Measurements from ENCODE around the gene NRM.

Gene NRM

DNA sequence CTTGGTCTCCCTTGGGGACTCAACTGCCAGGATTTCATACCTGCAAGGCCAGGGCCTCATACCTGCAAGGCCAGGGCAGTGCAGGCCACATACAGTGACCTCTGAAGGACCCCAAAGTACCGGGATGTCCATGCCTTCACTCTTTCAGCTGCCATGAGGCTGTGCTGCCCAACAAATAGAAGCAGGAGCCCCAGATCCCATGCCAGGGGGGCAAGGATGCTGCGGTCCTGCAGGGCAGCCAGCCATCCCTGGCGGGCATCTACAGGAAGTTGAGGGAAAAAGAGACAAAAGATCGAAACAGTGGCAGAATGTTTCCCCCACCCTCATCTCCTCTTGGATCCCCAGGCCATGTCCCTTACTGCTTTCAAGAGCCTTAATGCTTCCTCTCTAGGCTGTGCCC is 799 bp downstream of the NRM start:
- DNase-seq: no peak

DNA sequence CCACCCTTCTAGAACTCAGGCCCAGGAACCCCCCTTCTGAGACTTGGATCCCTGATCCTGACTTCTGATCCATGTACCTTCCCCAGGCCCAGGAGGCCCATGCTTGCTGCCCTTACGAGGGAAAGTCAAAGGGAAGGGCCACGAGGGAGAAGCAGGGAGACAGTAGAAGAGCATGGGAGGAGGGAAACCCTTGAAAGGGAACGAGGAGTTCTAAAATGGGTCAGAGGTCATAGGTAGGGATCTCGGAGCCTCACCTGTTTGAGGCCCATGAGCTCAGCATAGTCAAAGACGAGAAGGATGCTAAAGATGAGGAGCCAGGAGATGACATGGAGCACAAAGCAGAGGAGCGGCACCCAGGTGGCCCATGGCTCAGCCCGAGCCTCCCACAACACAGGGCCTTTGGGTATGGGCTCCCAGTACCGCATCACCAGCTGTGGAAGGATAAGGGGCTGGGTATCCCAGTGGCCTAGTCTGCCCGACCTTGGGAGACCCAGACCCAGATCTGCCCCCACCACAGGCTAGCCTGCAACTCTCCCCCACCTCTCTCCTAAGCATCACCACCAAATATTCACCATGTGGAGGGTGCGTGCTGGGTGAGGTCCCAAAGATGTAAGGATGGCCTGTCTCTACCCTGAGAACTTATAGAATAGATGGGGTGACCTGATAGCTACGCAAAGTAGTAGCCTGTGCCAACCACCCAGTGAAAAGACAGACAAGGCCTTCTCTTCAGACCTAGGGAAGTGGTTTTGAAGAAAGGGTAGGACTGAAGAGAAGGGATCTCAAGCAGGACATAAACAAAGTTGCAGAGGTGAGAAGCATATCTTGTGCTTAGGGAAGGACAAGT is 1.5 kb downstream of the NRM start:
- no peak for DNase-seq

DNA sequence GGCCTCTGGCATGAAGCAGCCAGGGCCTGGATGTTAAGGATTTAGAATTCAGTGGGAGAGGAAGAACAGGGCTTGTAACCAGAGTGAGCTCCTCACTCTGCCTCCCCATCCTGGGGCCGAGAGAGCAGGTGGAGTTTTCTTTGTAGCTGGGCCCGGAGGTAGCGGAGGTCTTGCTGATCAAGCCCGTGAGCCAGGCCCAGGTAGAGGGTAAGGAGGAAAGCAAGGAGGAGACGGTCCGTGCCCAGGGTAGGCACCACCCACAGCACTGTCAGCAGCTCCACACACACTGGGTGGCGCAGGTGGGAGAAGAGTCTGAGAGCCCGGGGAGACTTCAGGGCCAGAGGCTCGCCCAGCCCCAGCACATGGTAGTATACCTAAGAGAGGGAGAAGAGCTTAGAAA is 2.2 kb downstream of the NRM start:
- no peak for DNase-seq

DNA sequence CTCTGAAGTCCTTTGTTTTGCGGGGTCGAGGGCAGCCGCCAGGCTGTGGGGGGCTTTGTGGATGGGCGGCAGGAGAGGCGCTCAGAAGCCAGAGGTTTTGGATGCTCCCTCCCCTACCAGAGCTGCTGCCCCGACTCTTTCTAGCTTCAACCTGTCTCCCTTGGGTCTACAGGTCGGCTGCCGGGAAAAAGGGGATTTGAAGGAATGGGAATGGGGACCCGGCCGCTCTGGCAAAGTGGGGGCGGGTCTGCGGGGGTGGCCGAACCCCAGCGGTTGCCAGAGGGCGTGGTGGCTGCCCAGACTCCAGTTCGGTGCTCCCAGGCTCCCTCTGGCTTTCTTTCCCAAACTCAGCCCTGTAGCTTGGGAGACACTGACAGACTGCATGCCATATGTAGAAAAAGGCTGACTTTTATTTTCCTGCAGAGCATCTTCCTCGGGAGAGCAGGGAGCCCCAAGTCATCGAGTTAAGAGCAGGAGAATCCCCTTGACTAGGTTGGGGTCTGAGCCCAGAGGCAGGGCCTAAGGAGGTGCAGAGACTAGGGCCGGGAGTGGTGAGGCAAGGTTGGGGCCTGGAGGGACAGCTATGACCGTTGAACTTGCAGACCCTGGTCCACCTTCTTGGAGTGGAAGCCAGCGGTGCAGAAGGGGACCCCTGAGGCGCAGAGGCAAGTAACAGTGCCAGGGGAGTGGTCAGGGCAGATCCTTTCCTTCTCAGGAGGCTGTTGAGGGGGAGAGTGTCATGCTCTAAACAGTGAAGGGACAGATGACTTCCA is 2.9 kb downstream of the NRM start:
- DNase-seq: peak in 9 of 56 donors; percentile 9 to 59 (median 26)

DNA sequence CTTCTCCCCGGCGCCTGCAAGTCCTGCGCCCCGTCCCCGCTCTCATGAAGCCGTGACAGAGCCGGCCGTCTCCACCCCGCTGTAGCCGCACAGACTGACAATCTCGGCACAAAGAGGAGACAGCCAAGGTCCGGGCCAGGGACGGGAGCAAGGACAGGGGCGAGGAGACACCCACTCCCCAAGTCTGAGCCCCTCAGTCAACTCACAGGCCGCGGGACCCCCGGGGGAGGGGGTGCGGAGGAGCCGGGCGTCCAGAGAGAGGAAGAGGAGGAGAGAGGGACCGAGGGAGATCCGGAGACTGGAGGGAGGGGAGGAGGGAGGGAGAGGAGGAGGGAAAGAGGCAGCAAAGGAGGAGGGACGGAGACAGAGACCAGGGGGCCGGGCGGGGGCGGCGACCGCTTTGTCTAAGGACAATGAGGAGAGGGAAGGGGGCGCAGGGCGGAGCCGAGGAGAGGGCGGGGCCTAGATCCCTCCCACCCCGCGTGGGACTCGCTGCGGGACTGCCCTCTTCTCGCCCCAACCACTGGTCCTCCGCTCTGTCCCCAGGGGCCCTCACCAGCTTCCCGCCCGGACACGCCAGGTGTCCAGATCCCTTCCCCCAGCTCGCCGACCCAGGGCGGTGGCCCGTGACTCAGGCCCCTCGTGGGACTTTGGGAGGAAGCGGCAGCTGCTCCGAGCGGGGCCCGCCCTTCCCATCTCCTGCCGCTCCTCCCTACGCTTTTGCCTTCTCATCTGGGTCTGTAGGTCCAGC is 3.7 kb downstream of the NRM start:
- DNase-seq: peak in 48 of 56 donors; percentile 17 to 83 (median 56)

DNA sequence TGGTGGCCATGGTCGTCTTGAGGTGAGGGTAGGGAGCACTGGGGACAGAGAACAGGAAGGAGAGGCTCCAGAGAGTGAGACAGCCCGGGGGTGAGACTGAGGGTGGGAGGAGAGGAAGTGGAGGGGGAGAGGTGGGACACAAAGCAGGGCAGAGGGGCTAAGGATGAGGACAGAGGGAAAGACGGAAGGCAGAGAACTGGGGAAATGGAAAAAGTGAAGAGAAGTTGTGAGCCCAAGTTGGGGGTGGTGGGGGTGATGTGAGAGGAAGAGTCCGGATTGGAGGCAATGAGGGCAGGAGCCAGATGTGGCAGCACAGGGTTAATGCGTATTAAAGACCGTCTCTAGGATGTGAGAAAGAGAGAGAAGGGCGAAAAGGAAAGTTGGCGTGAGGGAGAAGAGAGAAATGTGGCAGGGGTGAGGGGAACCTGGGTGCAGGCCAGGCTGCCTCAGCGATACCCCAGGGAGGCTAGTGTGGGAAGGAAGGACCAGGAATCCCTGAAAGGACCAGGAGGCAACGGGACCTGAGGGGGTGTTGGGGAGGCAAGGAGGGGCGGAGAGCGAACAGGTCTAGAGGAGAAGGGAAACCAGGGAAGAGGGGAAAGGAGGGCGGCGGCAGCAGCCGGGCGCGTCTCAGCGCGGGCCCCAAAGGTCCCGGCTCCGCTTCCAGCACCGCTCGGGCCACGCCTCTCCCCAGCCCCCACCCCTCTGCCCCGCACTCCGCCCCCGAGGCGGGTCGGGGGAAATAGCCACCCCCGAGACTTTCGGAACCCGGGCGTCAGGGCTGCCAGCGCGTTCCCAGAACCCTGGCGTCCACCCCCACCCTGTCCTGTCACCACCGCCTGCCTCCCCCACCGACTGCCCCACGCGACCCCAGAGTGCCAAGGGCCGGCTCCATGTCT is 4.5 kb downstream of the NRM start, which contains the start of gene PPP1R18:
Gene PPP1R18 (minus strand): TSS at position 637 of the 899 bp plus-strand sequence. CDS start 627 bp downstream, at position 10.
- DNase-seq: peak in 37 of 56 donors; percentile 13 to 68 (median 41)

DNA sequence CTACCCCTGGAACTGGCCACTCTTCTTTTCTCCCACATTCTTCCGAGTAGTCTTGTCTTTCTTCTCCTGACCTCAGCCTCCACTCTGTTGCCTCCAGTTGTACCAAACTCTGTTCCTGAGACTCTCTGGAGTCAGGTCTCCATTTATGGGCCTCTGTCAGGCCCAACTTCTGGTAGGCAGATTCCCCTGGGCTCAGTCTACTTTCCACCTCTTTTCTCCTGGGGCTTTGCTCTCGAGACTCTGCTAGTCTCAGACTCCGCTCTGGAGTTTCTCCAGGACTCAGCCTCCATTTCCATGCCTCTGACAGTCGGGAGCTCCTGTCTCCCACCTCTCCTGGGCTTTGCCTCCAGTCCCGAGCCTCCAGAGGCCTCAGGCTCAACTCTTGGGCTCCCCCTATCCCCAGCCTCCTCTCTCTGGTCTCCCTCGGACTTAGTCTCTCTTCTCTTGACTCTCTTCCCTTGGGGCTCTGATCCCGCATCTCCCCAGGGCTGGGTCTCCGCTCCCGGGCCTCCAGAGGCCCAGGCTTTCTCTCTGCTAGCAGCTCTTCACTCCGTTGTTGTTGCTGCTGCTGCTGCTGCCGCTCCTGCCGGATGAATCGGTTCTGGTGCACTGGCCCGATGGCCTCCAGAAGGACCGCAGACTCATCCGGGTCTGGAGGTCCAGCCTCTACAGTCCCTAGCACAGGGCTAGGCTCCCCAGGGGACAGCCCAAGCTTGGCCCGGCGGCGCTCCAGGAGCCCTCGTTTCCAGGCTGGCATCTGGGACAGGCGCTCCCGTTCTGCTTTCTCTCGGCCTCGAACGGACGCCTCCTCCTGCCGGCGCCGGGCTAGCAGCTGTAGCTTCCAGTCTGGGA is 5.4 kb downstream of the NRM start:
- no peak for DNase-seq

DNA sequence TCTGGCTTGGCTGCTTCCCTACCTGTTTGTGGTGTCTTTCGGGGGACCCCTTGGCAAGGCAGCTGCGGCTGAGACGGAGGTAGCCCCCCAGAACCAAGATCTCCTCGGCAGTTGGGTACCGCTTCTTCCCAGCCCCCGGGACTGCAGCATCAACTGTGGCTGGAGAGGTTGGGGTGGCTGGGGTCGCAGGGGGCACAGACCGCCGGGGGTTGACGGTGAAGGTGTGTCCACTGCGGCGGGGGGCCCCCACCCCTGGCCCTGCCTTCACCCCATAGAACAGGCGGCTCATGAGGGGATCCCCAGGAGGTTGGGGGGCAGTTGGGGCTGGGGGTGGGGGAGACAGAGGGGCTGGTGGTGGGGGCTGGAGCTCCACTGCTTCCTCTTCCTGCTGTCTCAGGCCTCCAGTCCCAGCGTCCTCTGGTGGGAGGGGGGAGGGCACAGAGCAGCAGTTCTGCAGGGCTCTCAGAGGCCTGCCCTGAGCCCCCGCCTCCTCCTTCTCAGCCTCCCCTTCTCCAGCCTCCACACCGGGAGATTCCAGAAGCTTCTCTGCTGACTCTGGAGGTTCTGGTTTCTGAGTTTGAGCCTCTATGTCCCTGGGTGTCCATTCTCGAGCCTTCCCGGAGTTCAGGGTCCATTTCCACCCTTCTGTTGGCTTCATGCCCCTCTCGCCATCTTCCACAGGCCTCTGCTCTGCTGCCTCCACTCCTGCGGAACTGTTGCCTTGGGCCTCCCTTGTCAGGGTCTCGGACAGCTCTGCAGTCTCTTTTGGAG is 6.2 kb downstream of the NRM start:
- peak in 20 of 56 donors; percentile 1 to 38 (median 14) for DNase-seq

DNA sequence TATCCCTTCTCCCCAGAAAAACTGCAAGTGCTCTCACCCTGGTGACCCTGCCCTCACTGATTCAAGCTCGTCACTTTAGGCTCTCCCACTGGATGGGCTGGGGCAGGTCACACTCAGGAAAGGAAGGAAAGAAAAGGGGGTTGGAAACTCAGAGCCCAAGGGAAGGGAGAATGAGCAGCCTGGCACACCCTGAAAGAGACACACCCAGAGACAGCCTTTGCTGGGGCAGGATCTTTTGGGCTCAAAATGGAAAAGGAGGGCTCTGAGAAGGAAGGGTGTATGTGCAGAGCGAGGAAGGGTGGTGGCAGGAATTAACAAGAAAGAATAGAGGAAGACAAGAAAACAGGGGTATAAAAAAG is 6.8 kb downstream of the NRM start:
- DNase-seq: no peak

DNA sequence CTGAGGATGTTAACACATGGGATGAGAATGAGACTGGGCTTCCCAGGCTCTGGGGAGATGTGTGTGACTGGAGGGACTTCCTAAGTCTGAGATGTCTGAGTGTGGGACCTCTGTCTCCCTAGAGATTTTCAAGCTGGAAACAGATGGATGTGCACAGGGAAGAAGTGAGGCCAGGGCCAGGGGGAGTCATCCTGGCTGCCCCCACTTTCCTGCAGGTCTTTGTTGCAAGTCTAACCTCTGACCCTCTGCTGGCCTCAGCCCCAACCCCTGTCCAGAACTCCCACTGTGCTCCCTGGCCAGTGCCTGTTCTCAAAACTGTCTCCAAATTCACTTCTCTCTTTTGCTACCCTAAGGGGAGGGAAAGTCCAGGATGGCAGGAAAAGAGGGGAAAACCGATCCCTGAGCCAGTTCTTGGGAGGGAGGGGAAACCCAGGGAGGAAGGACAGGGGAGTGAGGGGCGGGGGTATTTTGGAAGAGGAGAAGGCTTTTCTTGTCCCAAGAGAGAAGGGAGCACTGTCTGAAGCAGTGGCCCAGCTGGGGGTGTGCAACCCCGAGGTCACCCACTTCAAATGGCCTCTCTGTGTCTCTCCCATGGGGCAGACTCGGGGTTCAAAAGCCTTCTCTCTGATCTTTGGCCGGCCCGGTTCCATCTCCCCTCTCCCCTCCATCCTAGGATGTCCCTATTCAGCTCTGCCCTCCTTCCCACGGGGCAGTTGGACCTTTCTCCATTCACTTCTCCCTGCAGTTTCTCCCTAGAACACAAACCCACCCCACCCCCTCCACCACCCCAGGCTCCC is 7.4 kb downstream of the NRM start:
- DNase-seq: peak in 5 of 56 donors; percentile 8 to 27 (median 13)

DNA sequence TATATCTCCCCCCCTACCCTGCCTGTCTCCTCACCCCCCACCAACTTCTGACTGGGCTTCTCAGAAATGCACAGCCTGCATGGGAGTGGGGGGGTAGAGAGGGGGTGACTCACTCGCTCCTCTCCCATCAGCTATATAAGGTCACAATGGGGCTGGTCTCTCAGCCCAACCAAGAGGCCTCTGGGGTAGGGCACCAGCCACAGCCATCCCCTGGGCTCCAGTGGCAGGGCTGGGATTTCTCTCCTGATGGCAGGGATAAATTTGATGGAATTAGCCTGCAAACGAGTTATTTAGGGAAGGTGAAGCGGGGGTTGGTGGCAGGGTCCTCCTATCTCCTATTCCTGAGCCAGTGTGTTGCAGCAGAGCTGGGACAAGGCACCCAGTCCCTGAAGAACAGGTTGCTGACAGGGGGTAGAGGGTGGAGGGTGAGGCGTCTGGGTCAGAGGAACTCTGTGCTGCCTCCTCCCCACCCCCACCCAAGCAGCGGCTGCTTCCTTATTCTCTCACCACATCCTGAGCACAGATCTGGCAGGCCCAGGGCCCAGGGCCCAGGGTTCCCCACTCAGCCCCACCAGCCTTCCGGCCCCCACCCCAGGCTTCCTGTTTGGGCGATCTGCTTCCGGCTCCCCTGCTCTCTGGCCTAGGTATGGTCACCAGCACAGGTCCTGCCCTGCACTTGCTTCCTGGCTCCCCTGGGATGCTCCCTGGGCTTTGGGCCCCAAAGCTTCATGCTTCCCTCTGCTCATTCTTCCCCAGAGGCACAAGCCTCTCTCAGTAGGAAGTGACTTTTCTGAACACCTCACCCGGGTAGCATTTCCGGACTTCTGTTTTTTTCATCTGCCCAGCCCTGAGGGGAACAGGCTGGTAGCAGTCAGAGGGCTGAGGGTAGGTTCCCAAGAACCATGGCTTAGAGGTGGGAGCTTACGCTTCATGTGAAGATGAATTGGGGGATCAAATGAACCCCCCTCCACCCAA is 8.4 kb downstream of the NRM start:
- peak in 38 of 56 donors; percentile 9 to 68 (median 34) for DNase-seq

DNA sequence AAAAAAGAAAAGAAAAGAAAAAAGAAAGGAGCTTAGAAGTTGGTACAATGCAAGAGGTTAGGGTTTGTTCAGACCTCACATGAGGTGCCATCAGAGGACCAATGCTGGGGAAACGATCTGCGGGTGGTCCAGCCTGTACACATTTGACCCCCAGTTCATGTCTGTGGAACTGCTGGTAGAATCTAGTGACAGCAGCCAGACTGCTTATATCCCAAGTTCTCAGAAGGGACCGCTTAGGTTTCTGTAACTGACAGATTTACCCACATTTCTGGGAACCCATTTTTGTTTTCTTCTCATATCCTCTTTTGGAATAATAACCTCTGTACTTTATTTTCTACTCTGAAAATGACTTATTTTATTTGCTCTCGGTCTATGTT is 9.0 kb downstream of the NRM start:
- DNase-seq: no peak

DNA sequence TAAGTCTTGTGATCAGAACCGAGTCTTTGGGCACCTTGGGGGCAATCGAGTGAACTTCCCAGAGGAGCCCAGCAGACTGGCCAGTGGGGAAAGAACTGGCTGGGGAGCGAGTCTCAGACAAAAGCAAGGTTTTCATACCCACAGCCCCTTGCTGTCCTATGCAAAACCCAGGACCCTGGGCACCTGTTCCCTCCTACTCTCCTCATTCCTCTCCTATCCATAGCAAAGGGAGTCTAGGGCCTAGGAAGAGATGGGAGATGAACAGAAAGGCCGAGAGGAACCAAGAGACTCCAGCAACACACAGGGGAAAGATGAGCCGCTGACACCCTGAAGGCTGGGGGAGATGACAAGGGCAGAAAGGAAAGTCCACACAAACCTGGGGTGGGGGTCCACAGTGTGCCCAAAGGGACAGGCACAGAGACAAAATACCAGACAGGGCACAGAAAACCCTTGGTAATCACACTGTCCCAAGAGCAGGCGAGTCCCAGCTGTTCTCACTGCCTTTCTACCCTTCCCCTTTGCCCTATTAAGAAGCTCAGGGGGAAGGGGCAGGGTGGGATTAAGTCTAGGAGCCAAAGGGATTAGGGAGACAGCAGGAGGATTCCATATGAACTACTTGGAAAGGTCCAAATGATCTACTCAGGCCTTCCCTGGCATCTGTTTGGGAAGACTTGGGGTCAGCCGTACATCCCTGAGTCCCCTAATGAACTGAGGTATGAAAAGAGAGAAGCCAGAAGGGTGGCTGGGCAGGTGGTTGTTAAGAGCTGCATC is 10.8 kb downstream of the NRM start:
- no peak for DNase-seq

DNA sequence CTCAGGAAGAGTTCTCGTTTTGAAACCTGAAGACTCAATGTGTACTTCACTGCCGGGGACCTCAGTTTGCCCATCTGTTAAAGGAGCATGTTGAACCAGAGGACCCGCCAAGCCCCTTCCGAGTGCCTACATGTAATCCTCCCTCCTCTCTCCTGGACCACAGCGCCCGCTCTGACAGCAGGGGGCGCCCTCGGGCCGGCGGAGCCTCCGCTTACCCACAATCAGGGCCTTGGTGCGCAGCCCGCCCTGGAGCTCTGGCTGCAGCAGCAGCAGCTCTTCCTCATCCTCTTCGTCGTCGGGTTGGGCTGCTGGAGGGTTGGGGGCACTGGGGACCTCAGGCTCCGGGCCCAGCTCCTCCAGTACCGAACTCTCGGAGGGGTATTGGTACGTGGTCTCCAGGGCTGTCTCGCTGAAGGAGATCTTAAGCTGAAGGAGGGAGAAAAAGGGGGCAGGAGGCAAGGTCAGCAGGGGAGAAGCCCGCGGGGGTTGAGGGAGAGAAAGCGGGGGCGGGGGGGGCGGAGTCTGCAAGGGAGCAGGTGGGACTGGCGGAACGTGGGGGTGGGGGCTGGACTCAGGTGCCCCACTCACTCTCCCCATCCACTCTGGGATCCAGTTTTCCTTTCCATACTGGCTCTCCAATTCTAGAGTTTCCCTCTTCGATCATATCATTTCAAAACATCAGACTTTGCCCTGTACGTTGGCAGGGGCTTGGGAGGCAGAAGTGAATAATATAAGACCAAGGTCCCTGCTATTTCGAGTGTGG is 11.6 kb downstream of the NRM start:
- DNase-seq: peak in 53 of 56 donors; percentile 6 to 92 (median 64)

DNA sequence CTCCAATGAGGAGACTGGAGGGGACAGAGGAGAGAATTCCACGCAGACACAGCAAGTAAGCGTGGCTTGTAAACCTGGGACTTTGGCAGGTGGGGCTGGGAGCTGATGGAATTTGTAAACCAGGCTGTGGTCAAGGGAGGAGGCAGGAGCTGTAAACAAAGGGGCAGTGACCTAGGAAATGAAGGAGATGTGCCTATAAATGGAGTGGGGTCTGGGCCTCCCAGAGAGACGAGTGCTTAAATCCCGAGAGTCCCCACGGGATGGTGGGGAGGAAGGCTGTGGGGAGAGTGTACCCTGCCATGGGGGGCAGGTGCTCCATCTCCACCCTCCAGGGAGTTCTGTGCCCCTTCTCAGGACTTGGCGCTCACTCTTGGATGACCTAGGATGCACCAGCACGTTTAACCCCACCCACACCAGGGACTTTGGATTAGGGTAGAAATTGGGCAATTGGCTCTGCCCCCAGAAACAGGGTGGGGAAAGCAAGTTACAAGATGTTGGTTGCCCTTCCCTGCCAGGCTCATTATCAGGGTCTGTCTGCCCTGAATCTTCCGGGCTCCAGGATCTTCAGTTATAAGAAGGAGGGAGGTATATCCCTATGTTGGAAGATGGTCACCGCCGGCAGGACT is 14.0 kb downstream of the NRM start:
- no peak for DNase-seq
